HG03039 (cell line): Measurements from ENCODE around the gene ISG15.
"Not testable (repeated sequence)": the region's sequence is repeated elsewhere in the genome, so short reads cannot be mapped to it uniquely, and the experiment has no call there.

Experiments
- ATAC-seq: cut with Tn5 transposase; IDR thresholded peaks from one replicate; pipeline ENCODE4 v1.9.1; 2021; ENCODE audit warnings: mild to moderate bottlenecking, moderate library complexity; ENCODE audit not compliant: unreplicated experiment

The ISG15 gene

DNA sequence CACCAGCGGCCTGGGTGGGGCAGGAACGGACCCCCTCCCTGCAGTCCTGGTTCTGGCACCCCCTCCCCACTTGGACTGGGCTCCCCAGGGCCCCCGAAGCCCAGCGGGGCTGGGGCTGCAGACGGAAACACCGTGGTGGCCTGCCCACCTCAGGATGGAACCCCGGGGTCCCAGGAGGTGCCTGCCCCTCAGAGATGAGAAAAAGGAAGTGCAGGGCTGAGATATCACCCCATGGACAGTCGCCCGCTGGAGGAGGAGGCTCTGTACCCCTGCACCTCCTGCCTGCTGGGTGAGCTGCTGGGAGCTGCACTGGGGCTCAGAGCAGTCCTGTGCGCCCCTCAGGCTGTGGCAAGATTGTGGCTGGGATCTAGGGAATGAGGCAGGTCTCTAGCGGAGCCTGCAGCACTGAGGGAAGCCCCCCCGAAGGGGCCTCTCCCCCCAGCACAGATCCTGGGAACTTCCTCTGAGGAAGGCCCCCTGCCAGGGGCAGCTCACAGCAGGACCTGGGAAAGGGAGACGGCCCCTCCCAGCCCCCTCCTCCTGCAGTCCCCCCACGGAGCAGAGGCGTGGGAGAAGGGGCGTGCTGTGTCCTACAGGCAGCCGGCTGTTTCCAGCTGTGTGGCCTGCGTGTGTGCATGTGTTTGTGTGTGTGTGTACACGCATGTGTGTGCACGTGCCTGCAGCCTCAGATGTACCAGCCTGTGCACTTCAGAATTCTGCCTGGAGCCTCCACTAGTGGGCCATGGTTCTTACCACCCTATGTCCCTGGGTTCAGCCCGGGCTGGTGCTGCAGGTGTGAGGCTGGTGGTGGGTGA, 13.5 kb downstream of the ISG15 start:
- ATAC-seq, result no peak

DNA sequence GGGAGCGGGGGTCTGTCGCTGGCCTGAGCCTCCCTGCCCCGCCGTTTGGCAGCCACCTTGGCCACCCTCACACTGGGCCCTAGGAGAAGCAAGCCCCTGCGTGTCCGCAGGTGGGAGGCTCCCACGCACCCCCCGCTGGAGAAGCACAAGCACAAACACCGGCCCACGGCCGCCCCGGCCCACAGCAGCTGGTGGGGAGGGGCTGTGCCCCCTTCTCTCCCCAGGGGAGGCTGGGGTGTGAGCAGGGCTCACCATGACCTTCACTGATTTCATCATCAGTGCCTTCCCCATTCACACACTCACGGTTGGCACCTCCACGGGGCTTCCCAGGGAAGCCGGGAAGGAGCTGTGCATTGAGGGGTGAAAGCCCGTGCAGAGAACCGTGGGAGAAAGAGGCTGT, 14.5 kb downstream of the ISG15 start:
- ATAC-seq, result no peak

DNA sequence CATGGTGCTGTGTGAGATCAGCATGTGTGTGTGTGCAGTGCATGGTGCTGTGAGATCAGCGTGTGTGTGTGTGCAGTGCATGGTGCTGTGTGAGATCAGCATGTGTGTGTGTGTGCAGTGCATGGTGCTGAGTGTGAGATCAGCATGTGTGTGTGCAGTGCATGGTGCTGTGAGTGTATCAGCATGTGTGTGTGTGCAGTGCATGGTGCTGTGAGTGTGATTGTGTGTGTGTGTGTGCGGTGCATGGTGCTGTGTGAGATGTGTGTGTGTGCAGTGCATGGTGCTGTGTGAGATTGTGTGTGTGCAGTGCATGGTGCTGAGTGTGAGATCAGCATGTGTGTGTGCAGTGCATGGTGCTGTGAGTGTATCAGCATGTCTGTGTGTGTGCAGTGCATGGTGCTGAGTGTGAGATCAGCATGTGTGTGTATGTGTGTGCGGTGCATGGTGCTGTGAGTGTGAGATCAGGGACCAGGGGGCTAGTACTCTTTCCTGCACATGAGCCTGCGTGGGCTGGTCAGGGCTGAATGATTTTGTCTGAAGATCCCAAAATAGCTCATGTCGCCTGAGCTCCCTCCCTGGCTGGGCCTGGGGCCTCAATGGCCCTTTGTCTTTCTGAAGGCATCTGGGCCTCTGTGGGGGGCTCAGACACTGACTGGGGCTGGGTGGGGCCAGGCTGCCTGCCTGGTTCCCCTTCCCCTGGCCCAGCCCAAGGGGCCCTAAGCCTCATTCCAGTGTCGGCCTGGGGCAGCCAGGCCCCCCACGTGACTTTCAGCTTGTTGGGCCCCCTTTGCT, 17.8 kb downstream of the ISG15 start:
- not testable (repeated sequence) for ATAC-seq

GRCh38 chr1:1031659-1032235, 18.4 kb downstream of the ISG15 start:
- ATAC-seq, result no peak

GRCh38 chr1:1032424-1032823, 19.1 kb downstream of the ISG15 start:
- ATAC-seq, result no peak

GRCh38 chr1:1033009-1033587, 19.8 kb downstream of the ISG15 start:
- ATAC-seq, result peak; percentile 68

- no peak for ATAC-seq
Observed at GRCh38 chr1:1033731-1034438, 20.6 kb downstream of the ISG15 start.

DNA sequence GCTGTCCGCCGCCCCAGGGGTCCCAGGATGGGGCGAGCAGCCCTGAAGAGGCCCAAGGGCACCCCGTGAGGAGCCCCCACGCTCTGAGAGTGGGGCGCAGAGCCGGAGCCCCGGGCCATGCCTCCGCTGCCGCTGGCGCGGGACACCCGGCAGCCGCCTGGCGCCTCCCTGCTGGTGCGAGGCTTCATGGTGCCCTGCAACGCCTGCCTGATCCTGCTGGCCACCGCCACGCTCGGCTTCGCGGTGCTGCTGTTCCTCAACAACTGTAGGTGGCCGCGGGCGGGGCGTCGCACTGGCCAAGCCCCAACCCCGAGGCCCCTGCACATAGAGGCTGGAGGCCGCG, 21.1 kb downstream of the ISG15 start:
- ATAC-seq, result no peak

DNA sequence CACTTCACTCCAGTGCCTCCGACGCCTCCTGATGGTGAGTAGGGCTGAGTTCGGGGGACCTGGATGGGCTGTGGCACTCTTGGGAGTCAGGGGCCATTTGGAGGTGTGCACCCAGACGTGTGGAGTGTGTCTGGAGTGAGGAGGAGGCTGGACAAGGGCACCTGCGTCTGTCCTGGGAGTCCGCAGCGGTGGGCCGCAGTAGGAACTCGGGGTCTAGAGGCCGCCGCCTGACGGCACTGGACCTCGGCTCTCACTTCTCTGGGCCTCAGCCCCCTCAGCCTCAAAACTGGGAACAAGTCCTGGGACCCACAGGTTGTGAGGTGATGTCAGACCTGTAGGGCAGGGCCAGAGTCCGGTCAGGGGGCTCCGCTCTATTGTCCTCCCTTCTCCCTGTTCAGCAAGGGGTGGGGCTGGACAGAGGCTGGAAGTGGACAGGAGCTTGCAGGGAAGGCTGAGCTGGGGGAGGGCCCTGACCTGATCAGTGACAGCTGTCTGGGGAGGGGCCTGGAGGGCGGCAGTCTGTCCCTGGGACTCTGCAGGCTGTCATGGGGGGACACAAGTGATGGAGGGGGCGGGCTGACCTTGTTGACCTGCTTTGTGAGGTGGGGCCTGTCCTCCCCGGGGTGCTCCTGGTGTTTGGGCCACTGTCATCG, 22.1 kb downstream of the ISG15 start:
- no peak for ATAC-seq

GRCh38 chr1:1037366-1038327, 24.4 kb downstream of the ISG15 start:
- ATAC-seq, result no peak

- no peak for ATAC-seq
Observed at GRCh38 chr1:1038694-1039093, 25.4 kb downstream of the ISG15 start.

- ATAC-seq, result no peak
Observed at GRCh38 chr1:1039145-1039910, 26.0 kb downstream of the ISG15 start.

GRCh38 chr1:1040004-1040991, 27.0 kb downstream of the ISG15 start:
- no peak for ATAC-seq

DNA sequence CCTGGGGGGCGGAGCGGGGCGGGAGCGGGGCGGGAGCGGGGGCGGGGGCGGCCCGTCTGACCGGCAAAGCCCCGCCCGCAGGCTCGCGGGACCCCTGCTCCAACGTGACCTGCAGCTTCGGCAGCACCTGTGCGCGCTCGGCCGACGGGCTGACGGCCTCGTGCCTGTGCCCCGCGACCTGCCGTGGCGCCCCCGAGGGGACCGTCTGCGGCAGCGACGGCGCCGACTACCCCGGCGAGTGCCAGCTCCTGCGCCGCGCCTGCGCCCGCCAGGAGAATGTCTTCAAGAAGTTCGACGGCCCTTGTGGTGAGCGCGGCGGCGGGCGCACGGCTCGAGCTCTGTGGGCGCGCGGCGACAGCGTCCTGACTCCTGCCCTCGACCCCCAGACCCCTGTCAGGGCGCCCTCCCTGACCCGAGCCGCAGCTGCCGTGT, 27.8 kb downstream of the ISG15 start:
- ATAC-seq, result no peak

DNA sequence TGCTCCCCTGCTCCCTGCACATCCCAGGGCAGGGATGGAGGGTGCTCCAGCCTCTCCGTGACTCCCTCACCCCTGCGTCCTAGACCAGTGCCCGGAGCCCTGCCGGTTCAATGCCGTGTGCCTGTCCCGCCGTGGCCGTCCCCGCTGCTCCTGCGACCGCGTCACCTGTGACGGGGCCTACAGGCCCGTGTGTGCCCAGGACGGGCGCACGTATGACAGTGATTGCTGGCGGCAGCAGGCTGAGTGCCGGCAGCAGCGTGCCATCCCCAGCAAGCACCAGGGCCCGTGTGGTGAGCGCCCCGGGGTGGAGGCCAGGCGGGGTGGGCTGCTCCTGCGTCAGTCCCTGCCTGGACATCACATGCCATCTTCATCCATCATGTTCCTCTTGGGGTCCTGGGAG, 28.6 kb downstream of the ISG15 start:
- ATAC-seq, result no peak

DNA sequence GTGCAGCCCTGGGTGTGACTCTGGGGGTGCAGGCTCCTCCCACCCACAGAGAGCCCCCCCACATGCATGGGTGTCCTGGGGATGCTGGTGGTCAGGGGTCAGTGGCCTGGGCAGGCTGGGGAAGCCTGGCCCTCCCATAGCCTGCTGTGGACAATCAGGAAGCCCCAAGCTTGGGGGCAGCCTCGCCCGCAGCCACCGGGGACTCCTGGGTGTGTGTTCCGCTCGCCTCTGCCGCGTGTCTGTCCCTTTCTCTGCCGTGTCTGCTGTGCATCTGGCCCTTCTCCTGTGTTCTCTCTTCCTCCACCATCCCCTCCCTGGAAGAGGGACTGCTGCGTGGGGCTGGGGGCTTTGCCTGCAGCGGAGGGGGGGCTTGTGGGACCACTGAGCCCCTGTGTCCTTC, 29.5 kb downstream of the ISG15 start:
- ATAC-seq, result no peak

GRCh38 chr1:1043411-1043810, 30.1 kb downstream of the ISG15 start:
- no peak for ATAC-seq
